SH-SY5Y (cell line): ENCODE measurements around the gene HIP1R.

Experiments
- GATA2 ChIP-seq: IDR thresholded peaks from 2 replicates; pipeline ENCODE4 v1.6.1; 2011; ENCODE audit warnings: mild to moderate bottlenecking, low read depth, low read length
- GATA3 ChIP-seq: IDR thresholded peaks from 2 replicates; pipeline ENCODE4 v1.6.1; 2011; ENCODE audit warnings: low read depth, mild to moderate bottlenecking, low read length, moderate library complexity

- no peak for TF ChIP-seq GATA2
- TF ChIP-seq GATA3: no peak
Measured at GRCh38 chr12:122891661-122892525, 56.6 kb downstream of the HIP1R start.
